HL-60 (cell line): ENCODE measurements around the gene PDYN.

Experiments
- DNase-seq, 2 experiments: peaks; one replicate each; pipeline ENCODE4 v3.0.0-alpha.2; 2010 to 2020; ENCODE audit warnings: low read depth in 1 of 2, low spot score in 1 of 2
- H3K27ac ChIP-seq: fragments of 250-450 bp; sonication (Bioruptor Pico); replicated peaks from 2 replicates; pipeline ENCODE4 v1.5.1; 2020; ENCODE audit warnings: mild to moderate bottlenecking, moderate library complexity
- H3K27me3 ChIP-seq: fragments of 250-450 bp; sonication (Bioruptor Pico); 2 replicates; pipeline ENCODE4 v1.5.1; 2021; ENCODE audit warnings: mild to moderate bottlenecking, moderate library complexity; ENCODE audit not compliant: insufficient read depth, poor library complexity, severe bottlenecking
- H3K4me3 ChIP-seq: replicated peaks from 2 replicates; pipeline ENCODE4 v1.5.1; 2011; ENCODE audit warnings: mild to moderate bottlenecking, control low read depth, low read length; ENCODE audit not compliant: insufficient read depth
- CTCF ChIP-seq: IDR thresholded peaks from one replicate; pipeline ENCODE4 v1.5.1; 2011; ENCODE audit warnings: low read length, control low read depth, inconsistent platforms; ENCODE audit not compliant: insufficient read depth
- GABPA ChIP-seq: IDR thresholded peaks from 2 replicates; pipeline ENCODE4 v1.6.1; 2012; ENCODE audit warnings: low read depth
- POLR2AphosphoS5 ChIP-seq: IDR thresholded peaks from 2 replicates; pipeline ENCODE4 v1.6.1; 2012; ENCODE audit warnings: low read depth
- SPI1 ChIP-seq: IDR thresholded peaks from 2 replicates; pipeline ENCODE4 v1.6.1; 2012; ENCODE audit warnings: low read depth, mild to moderate bottlenecking, borderline replicate concordance
- TF ChIP-seq, protein P1 (sequence below): IDR thresholded peaks from 2 replicates; pipeline ENCODE4 v1.6.1; 2012; ENCODE audit warnings: low read depth; ENCODE audit not compliant: insufficient replicate concordance

The PDYN gene

GRCh38 chr20:1979106-1979778 is 14.6 kb downstream of the PDYN start:
- Histone ChIP-seq H3K4me3 (no peak overlapping the region), H3K27me3 (peaks cover 8% of the 10 kb centered on the region), H3K27ac (no peak overlapping the region)
- DNase-seq: no peak
- TF ChIP-seq, protein P1, sequence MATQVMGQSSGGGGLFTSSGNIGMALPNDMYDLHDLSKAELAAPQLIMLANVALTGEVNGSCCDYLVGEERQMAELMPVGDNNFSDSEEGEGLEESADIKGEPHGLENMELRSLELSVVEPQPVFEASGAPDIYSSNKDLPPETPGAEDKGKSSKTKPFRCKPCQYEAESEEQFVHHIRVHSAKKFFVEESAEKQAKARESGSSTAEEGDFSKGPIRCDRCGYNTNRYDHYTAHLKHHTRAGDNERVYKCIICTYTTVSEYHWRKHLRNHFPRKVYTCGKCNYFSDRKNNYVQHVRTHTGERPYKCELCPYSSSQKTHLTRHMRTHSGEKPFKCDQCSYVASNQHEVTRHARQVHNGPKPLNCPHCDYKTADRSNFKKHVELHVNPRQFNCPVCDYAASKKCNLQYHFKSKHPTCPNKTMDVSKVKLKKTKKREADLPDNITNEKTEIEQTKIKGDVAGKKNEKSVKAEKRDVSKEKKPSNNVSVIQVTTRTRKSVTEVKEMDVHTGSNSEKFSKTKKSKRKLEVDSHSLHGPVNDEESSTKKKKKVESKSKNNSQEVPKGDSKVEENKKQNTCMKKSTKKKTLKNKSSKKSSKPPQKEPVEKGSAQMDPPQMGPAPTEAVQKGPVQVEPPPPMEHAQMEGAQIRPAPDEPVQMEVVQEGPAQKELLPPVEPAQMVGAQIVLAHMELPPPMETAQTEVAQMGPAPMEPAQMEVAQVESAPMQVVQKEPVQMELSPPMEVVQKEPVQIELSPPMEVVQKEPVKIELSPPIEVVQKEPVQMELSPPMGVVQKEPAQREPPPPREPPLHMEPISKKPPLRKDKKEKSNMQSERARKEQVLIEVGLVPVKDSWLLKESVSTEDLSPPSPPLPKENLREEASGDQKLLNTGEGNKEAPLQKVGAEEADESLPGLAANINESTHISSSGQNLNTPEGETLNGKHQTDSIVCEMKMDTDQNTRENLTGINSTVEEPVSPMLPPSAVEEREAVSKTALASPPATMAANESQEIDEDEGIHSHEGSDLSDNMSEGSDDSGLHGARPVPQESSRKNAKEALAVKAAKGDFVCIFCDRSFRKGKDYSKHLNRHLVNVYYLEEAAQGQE: peak; percentile 93
- no peak for TF ChIP-seq POLR2AphosphoS5
- no peak for TF ChIP-seq SPI1
- no peak for TF ChIP-seq GABPA

DNA sequence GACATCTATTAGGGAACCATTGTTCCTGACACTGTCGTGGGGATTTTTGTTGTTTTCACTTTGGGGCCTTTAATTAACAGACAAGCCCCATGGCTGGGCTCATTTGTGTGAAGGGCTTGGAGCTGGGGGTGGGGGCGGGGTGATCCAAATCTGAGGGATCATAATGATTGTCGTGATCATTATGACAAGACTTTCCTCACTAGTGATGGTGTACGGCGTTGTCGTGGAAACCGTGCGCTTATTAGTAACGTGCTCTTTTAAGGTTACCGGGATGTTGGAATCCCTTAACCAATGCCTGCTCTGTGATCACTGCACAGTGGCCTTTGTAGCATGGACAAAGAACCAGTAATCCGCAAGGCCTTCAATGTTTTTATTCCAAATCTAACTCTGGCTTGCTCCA is 18.6 kb downstream of the PDYN start:
- Histone ChIP-seq H3K27ac (no peak overlapping the region), H3K27me3 (peaks cover 5% of the 10 kb centered on the region), H3K4me3 (no peak overlapping the region)
- no peak for DNase-seq
- TF ChIP-seq, protein P1: no peak
- TF ChIP-seq POLR2AphosphoS5: no peak
- TF ChIP-seq SPI1: no peak
- no peak for TF ChIP-seq GABPA
- TF ChIP-seq CTCF: no peak

- TF ChIP-seq, protein P1: no peak
- no peak for TF ChIP-seq CTCF
- TF ChIP-seq SPI1: no peak
- no peak for TF ChIP-seq POLR2AphosphoS5
- no peak for TF ChIP-seq GABPA
- Histone ChIP-seq H3K27me3 (no peaks in the 10 kb centered on the region), H3K27ac (no peak overlapping the region), H3K4me3 (no peak overlapping the region)
- DNase-seq: no peak
Observed at GRCh38 chr20:1973601-1974440, 20.0 kb downstream of the PDYN start.
